PFSK-1 (cell line): Measurements from ENCODE around the gene POC1A.

Experiments
- FOXP2 ChIP-seq: optimal IDR thresholded peaks from 2 replicates; pipeline ENCODE3; 2011; ENCODE audit warnings: borderline replicate concordance, control low read depth, inconsistent platforms; ENCODE audit not compliant: insufficient read depth; ENCODE audit errors: extremely low read length, extremely low read depth
- POLR2AphosphoS5 ChIP-seq: IDR thresholded peaks from 2 replicates; pipeline ENCODE4 v1.6.1; 2012; ENCODE audit warnings: low read depth, mild to moderate bottlenecking, control low read depth, low read length, moderate library complexity
- SIN3A ChIP-seq: IDR thresholded peaks from 2 replicates; pipeline ENCODE4 v1.6.1; 2012; ENCODE audit warnings: mild to moderate bottlenecking, low read length, moderate library complexity, borderline replicate concordance; ENCODE audit not compliant: insufficient read depth
- TAF1 ChIP-seq: IDR thresholded peaks from 2 replicates; pipeline ENCODE4 v1.6.1; 2012; ENCODE audit warnings: low read length, control low read depth, borderline replicate concordance; ENCODE audit not compliant: insufficient read depth
- TF ChIP-seq, protein P1 (sequence below), 2 experiments: IDR thresholded peaks; 2 replicates each; pipeline versions ENCODE4 v1.6.1 to v1.8.0; 2011 to 2012; ENCODE audit warnings: low read depth in 2 of 2, low read length in 2 of 2, control low read depth in 1 of 2, inconsistent platforms in 1 of 2, mild to moderate bottlenecking in 1 of 2, moderate library complexity in 1 of 2; ENCODE audit not compliant: insufficient read depth in 1 of 2

Gene POC1A

DNA sequence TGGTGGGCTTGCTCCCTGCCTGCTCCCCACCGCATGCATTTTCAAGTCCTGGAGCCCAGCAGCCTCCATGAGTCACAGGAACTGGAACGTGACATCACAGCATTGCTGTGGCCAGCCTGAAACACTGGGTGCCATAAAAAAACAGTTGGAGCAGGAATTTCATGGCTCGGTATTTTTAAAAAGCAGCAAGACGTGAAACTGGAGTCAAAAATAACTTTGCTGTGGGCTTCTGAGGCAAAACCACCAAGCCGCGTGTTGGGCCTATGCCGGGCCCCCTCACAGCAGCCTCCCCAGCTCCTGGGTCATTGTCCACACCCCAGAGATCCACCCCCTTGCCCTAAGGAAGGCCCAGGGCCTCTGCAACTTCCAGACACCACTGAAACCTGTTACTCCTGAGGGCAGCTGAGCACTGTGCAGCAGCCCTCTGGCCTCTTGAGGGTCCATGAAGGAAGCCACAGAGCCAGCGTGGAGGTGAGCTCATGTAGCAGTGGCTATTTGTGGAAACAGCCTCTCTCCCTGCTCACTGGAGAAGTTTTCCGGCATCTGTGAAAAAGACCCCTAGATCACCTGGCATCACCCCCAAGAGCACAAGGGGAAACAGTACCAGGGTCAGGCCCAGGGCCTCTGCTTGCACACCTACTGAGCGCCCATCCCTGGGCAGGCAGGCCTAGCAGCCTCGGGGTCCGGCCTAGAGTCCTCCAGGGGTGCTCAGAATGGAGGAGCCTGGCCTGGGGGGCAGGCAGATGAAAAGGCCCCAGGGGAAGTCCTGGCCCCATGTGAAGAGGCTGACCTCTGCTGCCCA is 63.9 kb downstream of the POC1A start:
- TF ChIP-seq, protein P1, sequence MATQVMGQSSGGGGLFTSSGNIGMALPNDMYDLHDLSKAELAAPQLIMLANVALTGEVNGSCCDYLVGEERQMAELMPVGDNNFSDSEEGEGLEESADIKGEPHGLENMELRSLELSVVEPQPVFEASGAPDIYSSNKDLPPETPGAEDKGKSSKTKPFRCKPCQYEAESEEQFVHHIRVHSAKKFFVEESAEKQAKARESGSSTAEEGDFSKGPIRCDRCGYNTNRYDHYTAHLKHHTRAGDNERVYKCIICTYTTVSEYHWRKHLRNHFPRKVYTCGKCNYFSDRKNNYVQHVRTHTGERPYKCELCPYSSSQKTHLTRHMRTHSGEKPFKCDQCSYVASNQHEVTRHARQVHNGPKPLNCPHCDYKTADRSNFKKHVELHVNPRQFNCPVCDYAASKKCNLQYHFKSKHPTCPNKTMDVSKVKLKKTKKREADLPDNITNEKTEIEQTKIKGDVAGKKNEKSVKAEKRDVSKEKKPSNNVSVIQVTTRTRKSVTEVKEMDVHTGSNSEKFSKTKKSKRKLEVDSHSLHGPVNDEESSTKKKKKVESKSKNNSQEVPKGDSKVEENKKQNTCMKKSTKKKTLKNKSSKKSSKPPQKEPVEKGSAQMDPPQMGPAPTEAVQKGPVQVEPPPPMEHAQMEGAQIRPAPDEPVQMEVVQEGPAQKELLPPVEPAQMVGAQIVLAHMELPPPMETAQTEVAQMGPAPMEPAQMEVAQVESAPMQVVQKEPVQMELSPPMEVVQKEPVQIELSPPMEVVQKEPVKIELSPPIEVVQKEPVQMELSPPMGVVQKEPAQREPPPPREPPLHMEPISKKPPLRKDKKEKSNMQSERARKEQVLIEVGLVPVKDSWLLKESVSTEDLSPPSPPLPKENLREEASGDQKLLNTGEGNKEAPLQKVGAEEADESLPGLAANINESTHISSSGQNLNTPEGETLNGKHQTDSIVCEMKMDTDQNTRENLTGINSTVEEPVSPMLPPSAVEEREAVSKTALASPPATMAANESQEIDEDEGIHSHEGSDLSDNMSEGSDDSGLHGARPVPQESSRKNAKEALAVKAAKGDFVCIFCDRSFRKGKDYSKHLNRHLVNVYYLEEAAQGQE (IDR thresholded peaks at IDR 0.05; ENCODE audit: insufficient read depth in 1 of 2, low read depth in 2 of 2, low read length in 2 of 2): no peak
- TF ChIP-seq TAF1: no peak
- TF ChIP-seq SIN3A: no peak
- TF ChIP-seq POLR2AphosphoS5: no peak
- TF ChIP-seq FOXP2: no peak

DNA sequence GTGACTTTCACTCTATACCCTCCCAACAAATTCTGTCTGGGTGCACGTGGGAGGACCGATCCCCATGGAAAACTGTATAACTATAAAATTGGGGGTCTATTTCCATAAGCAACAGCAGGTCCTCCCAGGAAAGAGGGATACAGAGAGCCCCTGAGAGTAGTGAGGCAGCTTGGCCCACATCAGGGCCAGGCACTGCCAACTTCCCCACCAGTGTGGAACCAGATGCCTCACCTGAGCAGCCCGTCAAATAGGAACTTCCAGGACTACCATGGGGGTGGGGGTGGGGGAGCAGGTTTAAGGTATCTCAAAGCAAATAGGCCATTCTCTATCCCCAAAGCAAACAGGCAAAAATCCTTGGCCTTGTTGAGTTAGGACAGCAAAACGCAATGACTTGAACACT is 64.5 kb downstream of the POC1A start:
- TF ChIP-seq TAF1 (no peak), SIN3A (no peak), FOXP2 (no peak), POLR2AphosphoS5 (no peak)
- TF ChIP-seq, protein P1 (IDR thresholded peaks at IDR 0.05; ENCODE audit: insufficient read depth in 1 of 2, low read depth in 2 of 2, low read length in 2 of 2): no peak

DNA sequence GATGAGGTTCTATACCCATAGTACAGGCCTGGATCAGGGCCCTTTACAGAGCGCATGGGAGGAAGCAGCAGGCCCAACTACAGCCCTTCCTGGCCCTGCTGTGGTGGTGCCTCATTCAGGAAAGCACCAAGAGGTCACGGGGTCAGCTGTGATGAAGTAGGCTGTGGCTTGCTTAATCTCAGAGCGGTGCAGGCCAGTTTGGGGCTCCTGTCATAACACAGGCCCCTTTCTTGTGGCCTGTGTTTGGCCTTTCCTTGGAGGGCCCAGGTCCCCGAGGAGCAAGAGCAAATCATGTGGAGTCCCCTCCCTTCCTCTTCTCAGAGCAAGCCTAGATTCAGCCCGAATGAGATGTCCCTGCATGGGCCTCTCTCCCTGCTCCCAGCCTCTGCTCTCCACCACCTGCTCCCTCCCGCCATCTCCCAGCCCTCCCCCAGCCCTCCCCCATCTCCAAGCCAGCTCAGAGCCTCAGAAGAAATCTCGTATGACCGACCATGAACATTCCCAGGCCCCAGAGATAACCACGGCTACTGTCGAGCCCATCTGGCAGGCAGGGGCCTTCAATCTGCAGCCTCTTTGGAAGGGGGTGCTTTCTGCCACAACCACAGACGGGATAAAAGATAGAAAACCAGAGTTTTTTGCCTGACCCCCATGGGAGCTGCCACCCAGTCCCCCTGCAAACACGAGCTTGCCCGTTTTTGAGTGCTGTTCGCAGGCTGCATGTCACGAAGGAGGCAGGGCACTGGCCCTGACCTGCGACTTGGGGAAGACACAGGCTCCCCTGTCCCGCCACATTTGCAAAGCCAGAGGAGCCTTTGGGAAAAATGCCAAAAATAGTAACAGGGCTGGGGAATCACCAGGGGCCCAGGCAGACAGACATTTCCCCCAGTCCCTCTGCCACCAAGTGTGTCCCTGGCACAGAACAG is 65.5 kb downstream of the POC1A start:
- TF ChIP-seq SIN3A (no peak), POLR2AphosphoS5 (no peak), FOXP2 (no peak), TAF1 (no peak)
- TF ChIP-seq, protein P1 (IDR thresholded peaks at IDR 0.05; ENCODE audit: insufficient read depth in 1 of 2, low read depth in 2 of 2, low read length in 2 of 2): no peak

DNA sequence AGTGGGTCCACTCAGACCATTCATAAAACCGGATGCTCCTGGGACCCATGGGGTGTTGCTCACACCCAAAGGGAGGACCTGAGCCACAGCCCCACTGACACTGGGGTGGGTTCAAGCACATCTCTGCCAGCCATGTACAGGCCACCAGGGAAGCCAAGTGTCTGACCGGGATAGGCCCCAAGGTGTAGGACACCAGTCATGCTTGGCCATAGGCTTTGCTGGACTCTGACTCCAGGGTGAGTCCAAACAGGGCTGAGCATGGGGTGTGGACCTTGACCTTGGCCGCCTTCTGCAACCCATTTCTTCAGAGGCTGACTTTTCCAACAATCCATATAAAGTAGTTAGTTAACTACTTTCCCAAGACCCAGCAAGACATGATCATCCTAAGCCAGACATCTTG is 66.5 kb downstream of the POC1A start:
- TF ChIP-seq FOXP2 (no peak), POLR2AphosphoS5 (no peak), TAF1 (no peak)
- TF ChIP-seq, protein P1 (IDR thresholded peaks at IDR 0.05; ENCODE audit: insufficient read depth in 1 of 2, low read depth in 2 of 2, low read length in 2 of 2): no peak
